HepG2 (cell line): ENCODE measurements around the gene C20orf204. TPM values are rescaled to one million over a fixed set of nuclear protein-coding genes. Genes with fewer than 3 reads are reported as not detected.

ENCODE experiments used
- ATAC-seq: fragments of 200-7000 bp; cut with Tn5 transposase; 3 replicates; pipeline ENCODE4 v1.9.1; 2020; ENCODE audit warnings: mild to moderate bottlenecking, moderate library complexity
- BruUV-seq: library from RNA; stranded (reverse); fragments of 400-500 nt; replicated peaks from 2 replicates; lab custom pipeline; 2021; lab: Mats Ljungman, UMichigan
- CTCF ChIA-PET: fragments of 300-600 bp; formaldehyde crosslinking; extraction: SDS; loops from one replicate; lab custom pipeline; 2021; ENCODE audit warnings: low total read pairs, inconsistent platforms, low intra/inter-chr PET ratio; lab: Yijun Ruan, JAX
- POLR2A ChIA-PET: fragments of 350-600 bp; sonication (Branson Sonifier 250); formaldehyde crosslinking; loops from one replicate; lab custom pipeline; 2020; ENCODE audit warnings: antibody characterized with exemption, inconsistent platforms; lab: Yijun Ruan, JAX
- DNase-seq: peaks from one replicate; pipeline ENCODE4 v3.0.0-alpha.2; 2015; ENCODE audit warnings: low spot score
- FAIRE-seq: peaks from 3 replicates; lab custom pipeline; 2011; peaks lifted over from hg19 to GRCh38; lab: Jason Lieb, UNC
- H2AFZ ChIP-seq: one replicate; pipeline ENCODE4 v1.6.1; 2011; ENCODE audit warnings: low read length, inconsistent platforms
- H3K27ac ChIP-seq: fragments of 300-600 bp; 3 replicates; pipeline ENCODE4 v1.8.0; 2011; ENCODE audit warnings: mixed run types, mild to moderate bottlenecking, mixed read lengths, low read length, inconsistent platforms; ENCODE audit not compliant: insufficient read depth; ENCODE audit errors: extremely low read length
- H3K27me3 ChIP-seq, 2 experiments: fragments of 200-600 bp in 1 of 2; 2 replicates in 1 of 2; 3 replicates in 1 of 2; pipeline versions ENCODE4 v1.6.0 to v1.8.0; 2011; ENCODE audit warnings: low read length in 2 of 2, mild to moderate bottlenecking in 2 of 2, moderate library complexity in 2 of 2, inconsistent platforms in 1 of 2; ENCODE audit not compliant: insufficient read depth in 2 of 2, control insufficient read depth in 1 of 2
- H3K36me3 ChIP-seq, 2 experiments: fragments of 200-600 bp in 1 of 2; replicated peaks in 1 of 2; 2 replicates in 1 of 2; 3 replicates in 1 of 2; pipeline versions ENCODE4 v1.5.1 to v1.8.0; 2011; ENCODE audit warnings: low read length in 2 of 2, inconsistent platforms in 1 of 2; ENCODE audit not compliant: insufficient read depth in 2 of 2, control insufficient read depth in 1 of 2
- H3K4me1 ChIP-seq: 2 replicates; pipeline ENCODE4 v1.5.1; 2012; ENCODE audit warnings: low read length, inconsistent platforms; ENCODE audit not compliant: insufficient read depth
- H3K4me2 ChIP-seq: 2 replicates; pipeline ENCODE4 v1.6.0; 2011; ENCODE audit warnings: low read depth, low read length, inconsistent platforms
- H3K4me3 ChIP-seq, 3 experiments: fragments of 200-600 bp in 1 of 3; sonication (generic), shearing (Covaris generic) in 1 of 3; replicated peaks in 1 of 3; 2 replicates each; pipeline ENCODE4 v1.5.1; 2011 to 2016; ENCODE audit warnings: low read length in 3 of 3, inconsistent platforms in 2 of 3, low read depth in 2 of 3, mild to moderate bottlenecking in 2 of 3, control low read depth in 1 of 3, mixed read lengths in 1 of 3; ENCODE audit not compliant: insufficient read depth in 1 of 3
- H3K79me2 ChIP-seq: one replicate; pipeline ENCODE4 v1.6.1; 2011; ENCODE audit warnings: low read length, inconsistent platforms; ENCODE audit not compliant: insufficient read depth
- H3K9ac ChIP-seq: 2 replicates; pipeline ENCODE4 v1.6.0; 2011; ENCODE audit warnings: mild to moderate bottlenecking, low read depth, low read length, inconsistent platforms; ENCODE audit not compliant: insufficient read depth
- H3K9me3 ChIP-seq: 2 replicates; pipeline ENCODE4 v1.5.1; 2012; ENCODE audit warnings: mild to moderate bottlenecking, low read length
- H4K20me1 ChIP-seq: 2 replicates; pipeline ENCODE4 v1.6.0; 2011; ENCODE audit warnings: inconsistent platforms, mild to moderate bottlenecking, low read length, moderate library complexity; ENCODE audit not compliant: insufficient read depth
- ELF3 ChIP-seq: IDR thresholded peaks from 2 replicates; pipeline ENCODE4 v1.6.1; 2016; ENCODE audit warnings: missing genetic modification reagents, missing compliant biosample characterization
- FOXP1 ChIP-seq, 2 experiments: fragments of 450-650 bp in 1 of 2; IDR thresholded peaks; 2 replicates each; pipeline ENCODE4 v1.6.1; 2017 to 2018; ENCODE audit warnings: antibody characterized with exemption in 1 of 2
- GATAD1 ChIP-seq: IDR thresholded peaks from 2 replicates; pipeline ENCODE4 v1.6.1; 2016; ENCODE audit warnings: missing genetic modification reagents, missing compliant biosample characterization
- HES4 ChIP-seq: sonication (generic); formaldehyde crosslinking; IDR thresholded peaks from 2 replicates; pipeline ENCODE4 v1.9.0; 2021; ENCODE audit warnings: mild to moderate bottlenecking, missing genetic modification reagents, borderline replicate concordance
- RXRB ChIP-seq: IDR thresholded peaks from 2 replicates; pipeline ENCODE4 v1.6.1; 2016; ENCODE audit warnings: borderline replicate concordance, missing genetic modification reagents, missing compliant biosample characterization
- SIN3A ChIP-seq: IDR thresholded peaks from 2 replicates; pipeline ENCODE4 v1.6.1; 2011; ENCODE audit warnings: low read depth, mild to moderate bottlenecking, control low read depth, low read length, borderline replicate concordance
- SRSF1 ChIP-seq: fragments of 200-400 bp; formaldehyde crosslinking; optimal IDR thresholded peaks from 2 replicates; pipeline ENCODE3; 2017; ENCODE audit warnings: mild to moderate bottlenecking, low read depth, low read length, moderate library complexity
- TMF1 ChIP-seq: sonication (generic); formaldehyde crosslinking; IDR thresholded peaks from 2 replicates; pipeline ENCODE4 v1.8.1; 2022; ENCODE audit warnings: low read depth, missing genetic modification reagents
- ZNF121 ChIP-seq: sonication (generic); formaldehyde crosslinking; IDR thresholded peaks from 2 replicates; pipeline ENCODE4 v1.5.0; 2020; ENCODE audit warnings: mild to moderate bottlenecking, missing genetic modification reagents
- ZNF264 ChIP-seq: sonication (generic); formaldehyde crosslinking; IDR thresholded peaks from 2 replicates; pipeline ENCODE4 v1.4.0; 2020; ENCODE audit warnings: missing genetic modification reagents
- ZNF572 ChIP-seq: sonication (generic); formaldehyde crosslinking; IDR thresholded peaks from 2 replicates; pipeline ENCODE4 v1.5.1; 2020; ENCODE audit warnings: mild to moderate bottlenecking, missing genetic modification reagents
- ZNF772 ChIP-seq: sonication (generic); formaldehyde crosslinking; IDR thresholded peaks from 2 replicates; pipeline ENCODE4 v1.5.0; 2020; ENCODE audit warnings: mild to moderate bottlenecking, missing genetic modification reagents
- WGBS: methylation state at CpG from one replicate; pipeline ENCODE4 v1.1.6; 2017; ENCODE audit warnings: low lambda C conversion rate; 5-methylcytosine and 5-hydroxymethylcytosine counted together
- in situ Hi-C: cut with HindIII; loops from 2 replicates; pipeline ENCODE4 v1.10.0; 2017; ENCODE audit warnings: low pct_unique_long_range_greater_than_20kb; ENCODE audit not compliant: extremely low pct_ligation_motif_present
- intact Hi-C: fragments of 100-400 bp; cut with micrococcal nuclease; formaldehyde crosslinking; loops from one replicate; pipeline ENCODE4 v1.10.0; 2022; ENCODE audit not compliant: unreplicated experiment
- polyA plus RNA-seq, 8 experiments: library from polyadenylated mRNA; depleted of rRNA in 3 of 8; stranded (reverse) in 7 of 8; unstranded in 1 of 8; fragments of >200 nt; fragmentation: Illumina TruSeq in 4 of 8; extraction: Trizol in 4 of 8; gene quantifications; 2 replicates each; pipeline versions ENCODE4 v1.2.1 to v1.2.3, GENCODE V29; 2011 to 2016; ENCODE audit warnings: low read depth in 4 of 8, missing spikeins in 1 of 8, mixed read lengths in 1 of 8; ENCODE audit not compliant: insufficient read depth in 1 of 8
- total RNA-seq, 5 experiments: library from RNA; depleted of rRNA; stranded (reverse); fragments of >200 nt; fragmentation: Illumina TruSeq; extraction: Trizol; gene quantifications; 2 replicates each; pipeline ENCODE4 v1.2.3, GENCODE V29; 2016; ENCODE audit warnings: low read depth in 1 of 5
- TF ChIP-seq, protein P1 (sequence below): sonication (generic); formaldehyde crosslinking; IDR thresholded peaks from 2 replicates; pipeline ENCODE4 v1.5.0; 2020; ENCODE audit warnings: mild to moderate bottlenecking, missing genetic modification reagents, borderline replicate concordance
- TF ChIP-seq, protein P2 (sequence below): sonication (generic); formaldehyde crosslinking; IDR thresholded peaks from 2 replicates; pipeline ENCODE4 v1.5.0; 2020; ENCODE audit warnings: missing genetic modification reagents, mild to moderate bottlenecking, borderline replicate concordance
- TF ChIP-seq, protein P3 (sequence below): sonication (generic); formaldehyde crosslinking; IDR thresholded peaks from 2 replicates; pipeline ENCODE4 v1.5.0; 2020; ENCODE audit warnings: missing genetic modification reagents, mild to moderate bottlenecking, borderline replicate concordance

C20orf204 gene
- total and polyA plus RNA-seq, 2 of the 13 experiments (the other 11 are each of a cell fraction or from before 2014, with no cell fraction given): 22.1 to 80.0 TPM

DNA sequence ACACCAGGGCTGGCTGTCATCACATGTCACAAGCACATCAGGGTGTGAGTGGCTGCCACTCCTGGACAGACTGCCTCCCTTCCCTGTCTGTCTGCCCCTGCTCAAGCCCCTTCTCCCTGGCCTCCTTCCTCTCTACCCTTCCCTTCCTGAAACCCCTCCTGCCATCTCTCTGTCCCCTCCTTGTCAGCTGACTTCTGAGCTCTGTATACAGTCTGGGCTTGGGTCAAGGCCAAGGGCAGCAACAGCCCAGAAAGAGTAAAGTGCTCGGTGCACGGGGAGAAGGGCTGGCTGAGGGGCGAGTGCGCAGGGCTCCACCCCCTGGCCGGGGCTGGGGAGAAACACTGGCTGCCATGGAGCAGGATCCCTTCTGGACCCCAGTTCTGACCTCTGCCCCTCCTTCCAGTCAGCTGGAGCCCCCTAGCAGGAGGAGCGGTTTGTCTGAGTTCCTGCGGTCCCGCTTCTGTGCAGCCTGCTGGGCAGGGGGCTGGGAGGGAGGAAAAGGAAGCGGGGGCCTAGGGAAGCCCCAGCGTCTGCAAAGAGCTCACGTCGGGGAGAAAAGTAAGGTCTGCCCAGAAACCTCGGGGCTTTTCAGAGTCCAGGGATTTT is 46.2 kb downstream of the C20orf204 start (continued):
- TF ChIP-seq, protein P1, sequence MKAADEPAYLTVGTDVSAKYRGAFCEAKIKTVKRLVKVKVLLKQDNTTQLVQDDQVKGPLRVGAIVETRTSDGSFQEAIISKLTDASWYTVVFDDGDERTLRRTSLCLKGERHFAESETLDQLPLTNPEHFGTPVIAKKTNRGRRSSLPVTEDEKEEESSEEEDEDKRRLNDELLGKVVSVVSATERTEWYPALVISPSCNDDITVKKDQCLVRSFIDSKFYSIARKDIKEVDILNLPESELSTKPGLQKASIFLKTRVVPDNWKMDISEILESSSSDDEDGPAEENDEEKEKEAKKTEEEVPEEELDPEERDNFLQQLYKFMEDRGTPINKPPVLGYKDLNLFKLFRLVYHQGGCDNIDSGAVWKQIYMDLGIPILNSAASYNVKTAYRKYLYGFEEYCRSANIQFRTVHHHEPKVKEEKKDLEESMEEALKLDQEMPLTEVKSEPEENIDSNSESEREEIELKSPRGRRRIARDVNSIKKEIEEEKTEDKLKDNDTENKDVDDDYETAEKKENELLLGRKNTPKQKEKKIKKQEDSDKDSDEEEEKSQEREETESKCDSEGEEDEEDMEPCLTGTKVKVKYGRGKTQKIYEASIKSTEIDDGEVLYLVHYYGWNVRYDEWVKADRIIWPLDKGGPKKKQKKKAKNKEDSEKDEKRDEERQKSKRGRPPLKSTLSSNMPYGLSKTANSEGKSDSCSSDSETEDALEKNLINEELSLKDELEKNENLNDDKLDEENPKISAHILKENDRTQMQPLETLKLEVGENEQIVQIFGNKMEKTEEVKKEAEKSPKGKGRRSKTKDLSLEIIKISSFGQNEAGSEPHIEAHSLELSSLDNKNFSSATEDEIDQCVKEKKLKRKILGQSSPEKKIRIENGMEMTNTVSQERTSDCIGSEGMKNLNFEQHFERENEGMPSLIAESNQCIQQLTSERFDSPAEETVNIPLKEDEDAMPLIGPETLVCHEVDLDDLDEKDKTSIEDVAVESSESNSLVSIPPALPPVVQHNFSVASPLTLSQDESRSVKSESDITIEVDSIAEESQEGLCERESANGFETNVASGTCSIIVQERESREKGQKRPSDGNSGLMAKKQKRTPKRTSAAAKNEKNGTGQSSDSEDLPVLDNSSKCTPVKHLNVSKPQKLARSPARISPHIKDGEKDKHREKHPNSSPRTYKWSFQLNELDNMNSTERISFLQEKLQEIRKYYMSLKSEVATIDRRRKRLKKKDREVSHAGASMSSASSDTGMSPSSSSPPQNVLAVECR: no peak
- TF ChIP-seq ZNF264 (CRISPR knock-in tag) (no peak), GATAD1 (0 out of 2 replicates have a peak, but pooled peaks have one; percentile 18), FOXP1 (IDR thresholded peaks at IDR 0.05) (no peak), FOXP1 (CRISPR knock-in tag; IDR thresholded peaks at IDR 0.05) (peak; percentile 49; the same call in 1 of the 2 replicates), RXRB (CRISPR knock-in tag) (peak; percentile 83)

DNA sequence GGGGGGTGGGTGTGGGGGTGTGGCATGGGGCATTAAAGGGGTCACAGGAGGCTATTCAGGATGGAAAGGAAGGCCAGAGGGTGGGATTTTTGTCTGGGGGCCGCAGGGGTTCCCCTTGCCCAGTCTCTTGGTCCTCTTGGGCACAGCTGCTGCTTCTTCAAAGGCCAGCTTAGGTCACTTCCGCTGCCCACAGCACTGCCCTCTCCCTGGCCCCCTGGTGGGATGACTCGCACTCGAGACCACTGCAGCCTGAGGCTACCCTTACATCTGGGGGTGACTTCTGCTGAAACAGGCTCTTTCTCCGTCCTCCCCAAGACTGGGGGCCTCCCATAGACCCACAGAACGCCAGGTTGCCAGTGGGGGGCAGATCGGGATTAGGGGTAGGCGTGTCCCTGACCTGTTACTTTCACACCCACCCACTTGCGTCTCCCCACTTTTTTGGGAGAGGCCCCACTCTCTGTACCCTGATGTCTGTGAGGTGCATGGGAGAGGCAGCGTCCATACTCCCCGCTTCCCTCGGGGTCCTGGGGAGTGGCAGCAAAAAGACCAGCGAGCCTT is 46.9 kb downstream of the C20orf204 start:
- BruUV-seq: no TSS peak
- Histone ChIP-seq H3K4me2 (peak overlapping the region; percentile 87), H3K36me3 (no peaks in the 10 kb centered on the region), H3K4me3 (peak overlapping the region; percentile 40 to 77 (median 48); a peak in 4 of 6 replicates), H4K20me1 (peaks cover 9% of the 10 kb centered on the region; the same call in 1 of the 2 replicates), H3K4me1 (peaks cover 61% of the 10 kb centered on the region), H2AFZ (no peak overlapping the region), H3K9me3 (no peaks in the 10 kb centered on the region), H3K9ac (no peak overlapping the region), H3K79me2 (no peaks in the 10 kb centered on the region), H3K27me3 (peaks cover 14 to 44% of the 10 kb centered on the region in 2 experiments), H3K27ac (no peak overlapping the region)
- 34% methylated on average over 13 of the region's 13 CpGs for WGBS
- intact Hi-C loops: loop anchor here (1.0 kb wide), 1 partner anchor 37 kb away; no protein-coding TSS in a partner anchor
- no peak for DNase-seq
- ATAC-seq: no peak
- CTCF ChIA-PET: interaction anchor here (2.3 kb wide), 1 partner anchor 37 kb away, joined by 14 read pairs; no protein-coding TSS in a partner anchor
- no peak for FAIRE-seq
- in situ Hi-C loops: loop anchor here (5.0 kb wide), 1 partner anchor 34 kb away; no protein-coding TSS in a partner anchor
- TF ChIP-seq, protein P2, sequence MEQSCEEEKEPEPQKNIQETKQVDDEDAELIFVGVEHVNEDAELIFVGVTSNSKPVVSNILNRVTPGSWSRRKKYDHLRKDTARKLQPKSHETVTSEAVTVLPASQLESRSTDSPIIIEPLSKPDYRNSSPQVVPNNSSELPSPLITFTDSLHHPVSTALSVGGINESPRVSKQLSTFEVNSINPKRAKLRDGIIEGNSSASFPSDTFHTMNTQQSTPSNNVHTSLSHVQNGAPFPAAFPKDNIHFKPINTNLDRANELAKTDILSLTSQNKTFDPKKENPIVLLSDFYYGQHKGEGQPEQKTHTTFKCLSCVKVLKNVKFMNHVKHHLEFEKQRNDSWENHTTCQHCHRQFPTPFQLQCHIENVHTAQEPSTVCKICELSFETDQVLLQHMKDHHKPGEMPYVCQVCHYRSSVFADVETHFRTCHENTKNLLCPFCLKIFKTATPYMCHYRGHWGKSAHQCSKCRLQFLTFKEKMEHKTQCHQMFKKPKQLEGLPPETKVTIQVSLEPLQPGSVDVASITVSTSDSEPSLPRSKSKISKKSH (CRISPR knock-in tag): 0 out of 2 replicates have a peak, but pooled peaks have one; percentile 64
- 0 out of 2 replicates have a peak, but pooled peaks have one; percentile 14 for TF ChIP-seq TMF1
- TF ChIP-seq, protein P3, sequence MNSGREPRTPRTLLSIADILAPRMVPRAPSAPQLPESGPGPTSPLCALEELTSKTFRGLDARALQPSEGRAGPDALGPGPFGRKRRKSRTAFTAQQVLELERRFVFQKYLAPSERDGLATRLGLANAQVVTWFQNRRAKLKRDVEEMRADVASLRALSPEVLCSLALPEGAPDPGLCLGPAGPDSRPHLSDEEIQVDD (CRISPR knock-in tag): no peak
- no peak for TF ChIP-seq ZNF121 (CRISPR knock-in tag)
- no peak for TF ChIP-seq ZNF264 (CRISPR knock-in tag)
- TF ChIP-seq HES4: 0 out of 2 replicates have a peak, but pooled peaks have one; percentile 42
- 0 out of 2 replicates have a peak, but pooled peaks have one; percentile 3 for TF ChIP-seq ELF3 (CRISPR knock-in tag)
- 0 out of 2 replicates have a peak, but pooled peaks have one; percentile 18 for TF ChIP-seq ZNF772 (CRISPR knock-in tag)
- peak; percentile 23 for TF ChIP-seq SRSF1
- TF ChIP-seq SIN3A: 0 out of 2 replicates have a peak, but pooled peaks have one; percentile 12
- TF ChIP-seq ZNF572 (CRISPR knock-in tag): peak; percentile 19; the same call in 1 of the 2 replicates
- POLR2A ChIA-PET: interaction anchor here (1.1 to 2.2 kb wide), 6 partner anchors 9 to 224 kb away, joined by 3 to 8 read pairs (median 3); partner anchors contain the start of genes PRPF6, TCEA2 and UCKL1
